Stimulated activated CD8-positive, alpha-beta memory T cell treated with anti-CD3 and anti-CD28 coated beads, Interleukin-12 subunit alpha, Interleukin-12 subunit beta, amount 100 ng/mL, for 24 hours (primary cell): ENCODE measurements around the gene PCDHB5.
"Not testable (repeated sequence)": the region's sequence is repeated elsewhere in the genome, so short reads cannot be mapped to it uniquely, and the experiment has no call there.

ENCODE experiments used
- DNase-seq: peaks from one replicate; pipeline ENCODE4 v3.0.0-alpha.2; 2020; ENCODE audit errors: extremely low read depth

PCDHB5 gene

DNA sequence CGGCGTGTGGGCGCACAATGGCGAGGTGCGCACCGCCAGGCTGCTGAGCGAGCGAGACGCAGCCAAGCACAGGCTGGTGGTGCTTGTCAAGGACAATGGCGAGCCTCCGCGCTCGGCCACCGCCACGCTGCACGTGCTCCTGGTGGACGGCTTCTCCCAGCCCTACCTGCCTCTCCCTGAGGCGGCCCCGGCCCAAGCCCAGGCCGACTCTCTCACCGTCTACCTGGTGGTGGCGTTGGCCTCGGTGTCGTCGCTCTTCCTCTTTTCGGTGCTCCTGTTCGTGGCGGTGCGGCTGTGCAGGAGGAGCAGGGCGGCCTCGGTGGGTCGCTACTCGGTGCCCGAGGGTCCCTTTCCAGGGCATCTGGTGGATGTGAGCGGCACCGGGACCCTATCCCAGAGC lies 17.1 kb downstream of the PCDHB5 start:
- DNase-seq, result not testable (repeated sequence)

DNA sequence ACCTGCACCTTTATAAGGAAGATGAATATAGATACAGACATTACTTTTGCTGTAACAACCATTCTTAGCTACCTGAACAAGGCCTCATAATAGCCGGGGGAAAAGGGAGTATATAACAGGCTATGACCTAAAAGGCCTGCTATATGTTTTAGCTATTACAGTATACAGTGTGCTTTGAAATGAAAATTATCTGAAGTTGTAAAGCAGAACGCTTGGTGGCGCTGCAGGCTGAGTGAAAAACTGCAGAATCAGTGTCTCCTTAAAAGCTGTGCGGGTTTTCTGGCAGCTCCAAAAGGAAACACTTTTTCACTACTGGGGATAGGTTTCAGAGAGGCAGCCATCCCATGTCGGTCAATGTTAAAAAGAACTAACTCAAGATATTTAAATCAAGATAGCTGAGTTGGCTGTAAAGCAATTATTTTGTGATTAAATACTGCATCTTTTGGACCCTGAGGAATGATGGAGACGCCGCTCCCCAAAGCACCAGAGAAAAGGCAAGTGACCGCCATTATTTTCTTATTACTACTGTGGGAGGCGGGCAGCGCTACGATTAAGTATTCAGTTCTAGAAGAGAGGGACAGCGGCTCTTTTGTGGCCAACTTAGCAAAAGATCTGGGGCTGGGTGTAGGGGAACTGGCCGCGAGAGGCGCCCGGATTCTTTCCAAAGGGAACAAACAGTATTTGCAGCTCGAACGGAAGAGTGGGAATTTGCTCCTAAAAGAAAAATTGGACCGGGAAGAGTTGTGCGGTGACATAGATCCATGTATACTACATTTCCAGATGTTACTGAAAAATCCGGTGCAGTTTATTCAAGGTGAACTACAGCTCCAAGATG lies 20.8 kb downstream of the PCDHB5 start:
- DNase-seq, result no peak

DNA sequence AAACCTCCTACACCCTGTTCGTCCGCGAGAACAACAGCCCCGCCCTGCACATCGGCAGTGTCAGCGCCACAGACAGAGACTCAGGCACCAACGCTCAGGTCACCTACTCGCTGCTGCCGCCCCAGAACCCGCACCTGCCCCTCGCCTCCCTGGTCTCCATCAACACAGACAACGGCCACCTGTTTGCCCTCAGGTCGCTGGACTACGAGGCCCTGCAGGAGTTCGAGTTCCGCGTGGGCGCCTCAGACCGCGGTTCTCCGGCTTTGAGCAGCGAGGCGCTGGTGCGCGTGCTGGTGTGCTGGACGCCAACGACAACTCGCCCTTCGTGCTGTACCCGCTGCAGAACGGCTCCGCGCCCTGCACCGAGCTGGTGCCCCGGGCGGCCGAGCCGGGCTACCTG lies 22.4 kb downstream of the PCDHB5 start:
- DNase-seq, result not testable (repeated sequence)

DNA sequence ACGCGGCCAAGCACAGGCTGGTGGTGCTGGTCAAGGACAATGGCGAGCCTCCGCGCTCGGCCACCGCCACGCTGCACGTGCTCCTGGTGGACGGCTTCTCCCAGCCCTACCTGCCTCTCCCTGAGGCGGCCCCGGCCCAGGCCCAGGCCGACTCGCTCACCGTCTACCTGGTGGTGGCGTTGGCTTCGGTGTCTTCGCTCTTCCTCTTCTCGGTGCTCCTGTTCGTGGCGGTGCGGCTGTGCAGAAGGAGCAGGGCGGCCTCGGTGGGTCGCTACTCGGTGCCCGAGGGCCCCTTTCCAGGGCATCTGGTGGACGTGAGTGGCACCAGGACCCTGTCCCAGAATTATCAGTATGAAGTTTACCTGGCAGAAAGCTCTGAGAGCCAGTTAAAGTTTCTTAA lies 22.9 kb downstream of the PCDHB5 start:
- DNase-seq, result not testable (repeated sequence)

DNA sequence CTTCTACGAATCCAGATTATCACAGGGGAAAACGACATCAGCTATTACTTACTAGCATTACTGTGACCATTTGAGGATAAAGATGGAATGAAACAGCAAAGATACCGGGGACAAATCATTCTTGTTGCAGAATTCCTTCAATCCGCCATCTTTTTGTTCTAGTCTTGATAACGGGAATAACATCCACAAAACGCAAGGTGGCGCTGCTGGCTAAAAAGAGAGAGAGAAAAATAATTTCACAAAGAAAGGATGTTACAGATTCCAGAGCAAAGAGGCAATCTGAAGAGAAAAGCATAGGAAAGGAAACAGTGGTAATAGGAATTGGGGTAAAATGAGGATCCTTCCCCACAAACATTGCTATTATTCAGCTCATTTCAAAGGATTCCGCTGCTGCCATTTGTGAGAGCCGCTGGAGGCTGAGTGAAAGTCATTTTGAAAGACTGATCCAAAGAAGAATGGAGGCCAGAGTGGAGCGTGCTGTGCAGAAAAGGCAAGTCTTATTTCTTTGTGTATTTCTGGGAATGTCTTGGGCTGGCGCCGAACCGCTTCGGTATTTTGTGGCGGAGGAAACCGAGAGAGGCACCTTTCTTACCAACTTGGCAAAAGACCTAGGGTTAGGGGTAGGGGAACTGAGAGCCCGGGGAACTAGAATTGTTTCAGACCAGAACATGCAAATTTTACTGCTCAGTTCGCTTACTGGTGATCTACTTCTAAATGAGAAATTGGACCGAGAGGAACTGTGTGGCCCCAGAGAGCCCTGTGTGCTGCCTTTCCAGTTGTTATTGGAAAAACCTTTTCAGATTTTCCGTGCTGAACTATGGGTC lies 37.6 kb downstream of the PCDHB5 start, which contains the start of gene PCDHB7:
PCDHB7 (plus strand) TSS at position 264 of the 824 bp plus-strand sequence; CDS start at position 456, 192 bp downstream.
- DNase-seq, result no peak

DNA sequence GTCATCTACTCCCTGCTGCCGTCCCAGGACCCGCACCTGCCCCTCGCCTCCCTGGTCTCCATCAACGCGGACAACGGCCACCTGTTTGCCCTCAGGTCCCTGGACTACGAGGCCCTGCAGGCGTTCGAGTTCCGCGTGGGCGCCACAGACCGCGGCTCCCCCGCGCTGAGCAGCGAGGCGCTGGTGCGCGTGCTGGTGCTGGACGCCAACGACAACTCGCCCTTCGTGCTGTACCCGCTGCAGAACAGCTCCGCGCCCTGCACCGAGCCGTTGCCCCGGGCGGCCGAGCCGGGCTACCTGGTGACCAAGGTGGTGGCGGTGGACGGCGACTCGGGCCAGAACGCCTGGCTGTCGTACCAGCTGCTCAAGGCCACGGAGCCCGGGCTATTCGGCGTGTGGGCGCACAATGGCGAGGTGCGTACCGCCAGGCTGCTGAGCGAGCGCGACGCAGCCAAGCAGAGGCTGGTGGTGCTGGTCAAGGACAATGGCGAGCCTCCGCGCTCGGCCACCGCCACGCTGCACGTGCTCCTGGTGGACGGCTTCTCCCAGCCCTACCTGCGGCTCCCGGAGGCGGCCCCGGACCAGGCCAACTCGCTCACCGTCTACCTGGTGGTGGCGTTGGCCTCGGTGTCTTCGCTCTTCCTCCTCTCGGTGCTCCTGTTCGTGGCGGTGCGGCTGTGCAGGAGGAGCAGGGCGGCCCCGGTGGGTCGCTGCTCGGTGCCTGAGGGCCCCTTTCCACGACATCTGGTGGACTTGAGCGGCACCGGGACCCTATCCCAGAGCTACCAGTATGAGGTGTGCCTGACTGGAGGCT lies 39.5 kb downstream of the PCDHB5 start:
- DNase-seq, result not testable (repeated sequence)

DNA sequence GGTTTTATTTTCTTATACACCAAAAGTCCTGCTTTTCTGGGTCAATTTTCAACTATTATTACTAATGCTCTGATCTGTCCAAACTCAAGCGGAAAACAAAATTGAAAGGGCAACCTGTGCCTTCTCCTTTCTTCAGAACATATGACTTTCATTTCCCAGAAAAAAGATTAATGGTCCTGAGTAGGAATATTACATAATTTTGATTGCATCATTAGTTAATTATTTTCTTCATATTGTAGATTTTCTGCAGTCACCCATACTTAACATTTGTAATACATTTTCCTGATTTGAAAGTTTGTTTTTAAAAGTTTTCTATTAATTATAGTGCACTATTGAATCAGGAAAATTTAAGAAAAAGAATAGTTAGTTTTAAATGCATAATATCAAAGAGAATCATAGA lies 40.9 kb downstream of the PCDHB5 start:
- DNase-seq, result no peak

DNA sequence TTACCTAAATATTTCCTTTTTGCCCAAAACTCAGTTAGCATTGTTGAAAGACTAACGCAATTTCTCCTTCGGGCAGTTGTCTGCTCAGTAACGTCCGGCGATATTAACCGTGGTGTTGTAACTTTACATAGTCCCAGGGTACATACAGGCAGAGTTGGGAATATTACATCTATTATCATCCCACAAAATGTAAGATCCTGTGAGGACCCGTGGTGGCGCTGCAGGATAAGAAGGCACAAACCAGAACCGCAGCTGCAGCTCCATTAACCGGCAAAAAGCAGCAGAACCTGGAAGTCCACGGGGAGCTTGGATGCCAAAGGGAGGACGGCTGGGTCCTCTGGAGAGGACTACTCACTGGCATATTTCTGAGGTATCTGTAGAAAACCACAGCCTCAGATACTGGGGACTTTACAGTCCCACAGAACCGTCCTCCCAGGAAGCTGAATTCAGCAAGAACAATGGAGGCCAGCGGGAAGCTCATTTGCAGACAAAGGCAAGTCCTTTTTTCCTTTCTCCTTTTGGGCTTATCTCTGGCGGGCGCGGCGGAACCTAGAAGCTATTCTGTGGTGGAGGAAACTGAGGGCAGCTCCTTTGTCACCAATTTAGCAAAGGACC lies 42.7 kb downstream of the PCDHB5 start, which contains the start of gene PCDHB8:
PCDHB8 (plus strand) TSS at position 214 of the 615 bp plus-strand sequence; CDS start at position 459, 245 bp downstream.
- DNase-seq, result not testable (repeated sequence)

DNA sequence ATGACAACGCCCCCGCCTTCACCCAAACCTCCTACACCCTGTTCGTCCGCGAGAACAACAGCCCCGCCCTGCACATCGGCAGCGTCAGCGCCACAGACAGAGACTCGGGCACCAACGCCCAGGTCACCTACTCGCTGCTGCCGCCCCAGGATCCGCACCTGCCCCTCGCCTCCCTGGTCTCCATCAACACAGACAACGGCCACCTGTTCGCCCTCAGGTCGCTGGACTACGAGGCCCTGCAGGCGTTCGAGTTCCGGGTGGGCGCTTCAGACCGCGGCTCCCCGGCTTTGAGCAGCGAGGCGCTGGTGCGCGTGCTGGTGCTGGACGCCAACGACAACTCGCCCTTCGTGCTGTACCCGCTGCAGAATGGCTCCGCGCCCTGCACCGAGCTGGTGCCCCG lies 44.4 kb downstream of the PCDHB5 start:
- not testable (repeated sequence) for DNase-seq

DNA sequence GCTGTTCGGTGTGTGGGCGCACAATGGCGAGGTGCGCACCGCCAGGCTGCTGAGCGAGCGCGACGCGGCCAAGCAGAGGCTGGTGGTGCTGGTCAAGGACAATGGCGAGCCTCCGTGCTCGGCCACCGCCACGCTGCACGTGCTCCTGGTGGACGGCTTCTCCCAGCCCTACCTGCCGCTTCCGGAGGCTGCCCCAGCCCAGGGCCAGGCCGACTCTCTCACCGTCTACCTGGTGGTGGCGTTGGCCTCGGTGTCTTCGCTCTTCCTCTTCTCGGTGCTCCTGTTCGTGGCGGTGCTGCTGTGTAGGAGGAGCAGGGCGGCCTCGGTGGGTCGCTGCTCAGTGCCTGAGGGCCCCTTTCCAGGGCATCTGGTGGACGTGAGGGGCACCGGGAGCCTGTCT lies 44.9 kb downstream of the PCDHB5 start:
- DNase-seq, result not testable (repeated sequence)

DNA sequence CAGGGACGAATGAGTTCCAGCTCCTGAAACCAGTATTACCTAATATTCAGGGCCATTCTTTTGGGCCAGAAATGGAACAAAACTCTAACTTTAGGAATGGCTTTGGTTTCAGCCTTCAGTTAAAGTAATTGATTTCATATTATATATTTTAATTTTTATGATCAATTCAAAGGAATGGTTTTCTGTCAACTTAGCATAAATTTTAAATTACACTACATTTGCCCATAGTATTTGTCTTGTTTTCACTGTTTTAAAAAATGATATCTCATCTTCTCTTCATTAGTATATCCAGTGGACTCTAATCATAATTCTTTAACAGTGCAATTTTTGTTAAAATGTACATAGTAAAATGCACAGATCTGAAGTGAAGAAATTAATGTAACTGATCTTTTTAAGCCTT lies 45.3 kb downstream of the PCDHB5 start:
- DNase-seq, result no peak

DNA sequence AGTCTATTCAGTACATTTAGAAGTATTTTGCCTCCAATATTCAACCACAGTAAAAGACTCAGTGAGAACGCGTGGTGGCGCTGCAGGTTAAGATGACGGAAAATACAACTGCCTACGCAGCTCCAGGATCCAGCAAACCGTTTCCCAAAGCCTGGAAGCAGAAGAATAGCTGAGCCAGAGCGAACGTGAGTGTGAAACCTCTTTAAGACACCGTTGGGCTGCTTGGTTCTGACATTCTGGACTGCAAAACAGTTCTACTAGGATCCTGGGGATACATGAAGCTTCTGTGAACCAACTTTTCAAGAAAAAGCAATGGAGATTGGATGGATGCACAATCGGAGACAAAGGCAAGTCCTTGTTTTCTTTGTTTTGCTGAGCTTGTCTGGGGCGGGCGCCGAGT lies 47.2 kb downstream of the PCDHB5 start, which contains the start of gene PCDHB16:
PCDHB16 (plus strand) TSS at position 140 of the 400 bp plus-strand sequence; CDS start at position 313, 173 bp downstream.
- DNase-seq, result no peak

DNA sequence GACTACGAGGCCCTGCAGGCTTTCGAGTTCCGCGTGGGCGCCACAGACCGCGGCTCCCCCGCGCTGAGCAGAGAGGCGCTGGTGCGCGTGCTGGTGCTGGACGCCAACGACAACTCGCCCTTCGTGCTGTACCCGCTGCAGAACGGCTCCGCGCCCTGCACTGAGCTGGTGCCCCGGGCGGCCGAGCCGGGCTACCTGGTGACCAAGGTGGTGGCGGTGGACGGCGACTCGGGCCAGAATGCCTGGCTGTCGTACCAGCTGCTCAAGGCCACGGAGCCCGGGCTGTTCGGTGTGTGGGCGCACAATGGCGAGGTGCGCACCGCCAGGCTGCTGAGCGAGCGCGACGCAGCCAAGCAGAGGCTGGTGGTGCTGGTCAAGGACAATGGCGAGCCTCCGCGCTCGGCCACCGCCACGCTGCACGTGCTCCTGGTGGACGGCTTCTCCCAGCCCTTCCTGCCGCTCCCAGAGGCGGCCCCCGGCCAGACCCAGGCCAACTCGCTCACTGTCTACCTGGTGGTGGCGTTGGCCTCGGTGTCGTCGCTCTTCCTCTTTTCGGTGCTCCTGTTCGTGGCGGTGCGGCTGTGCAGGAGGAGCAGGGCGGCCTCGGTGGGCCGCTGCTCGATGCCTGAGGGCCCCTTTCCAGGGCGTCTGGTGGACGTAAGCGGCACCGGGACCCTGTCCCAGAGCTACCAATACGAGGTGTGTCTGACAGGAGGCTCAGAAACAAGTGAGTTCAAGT lies 49.3 kb downstream of the PCDHB5 start:
- not testable (repeated sequence) for DNase-seq

DNA sequence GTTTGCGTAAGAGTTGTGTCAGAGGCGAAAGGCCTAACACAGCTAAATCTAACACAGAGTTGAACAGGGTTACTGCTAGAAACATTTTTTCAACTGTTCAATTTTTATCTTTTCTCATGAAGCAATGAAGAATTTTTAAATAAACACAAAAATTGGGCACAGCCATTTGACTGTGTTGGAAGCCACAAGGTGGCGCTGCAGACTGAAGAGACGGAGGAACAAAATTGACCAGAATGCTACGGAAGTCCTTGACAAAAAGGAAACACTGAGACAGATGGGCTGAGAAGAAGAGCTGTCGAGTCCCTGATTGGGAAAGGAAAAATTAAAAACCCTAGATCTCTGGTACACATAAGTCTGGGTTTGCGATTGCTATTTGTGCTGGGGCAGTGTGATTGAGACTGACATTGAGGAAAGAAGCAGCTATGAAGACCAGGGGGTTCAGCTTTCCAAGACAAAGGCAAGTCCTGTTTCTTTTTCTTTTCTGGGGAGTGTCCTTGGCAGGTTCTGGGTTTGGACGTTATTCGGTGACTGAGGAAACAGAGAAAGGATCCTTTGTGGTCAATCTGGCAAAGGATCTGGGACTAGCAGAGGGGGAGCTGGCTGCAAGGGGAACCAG lies 52.0 kb downstream of the PCDHB5 start, which contains the start of gene PCDHB9:
PCDHB9 (plus strand) TSS at position 265 of the 616 bp plus-strand sequence; CDS start at position 423, 158 bp downstream.
- DNase-seq, result no peak
